Colonic mucosa (tissue), 4 donors: Measurements from ENCODE around the gene CTAGE1. TPM values are rescaled to one million over a fixed set of nuclear protein-coding genes. Genes with fewer than 3 reads are reported as not detected.

Experiments used
- DNase-seq: peaks from one replicate; pipeline ENCODE4 v3.0.0-alpha.2; 2020
- H3K27ac ChIP-seq: fragments of 200-600 bp; one replicate; pipeline ENCODE4 v1.8.0; 2021
- H3K27me3 ChIP-seq: fragments of 200-600 bp; one replicate; pipeline ENCODE4 v1.8.0; 2021
- H3K36me3 ChIP-seq: fragments of 200-600 bp; one replicate; pipeline ENCODE4 v1.8.0; 2021
- H3K4me1 ChIP-seq: fragments of 200-600 bp; one replicate; pipeline ENCODE4 v1.8.0; 2021; ENCODE audit warnings: mild to moderate bottlenecking
- H3K4me3 ChIP-seq: fragments of 200-600 bp; one replicate; pipeline ENCODE4 v1.8.0; 2021
- H3K9ac ChIP-seq, 2 donors: one replicate each; pipeline ENCODE4 v1.7.0; 2013; ENCODE audit warnings: control low read depth in 2 of 2, low read depth in 2 of 2, low read length in 2 of 2
- H3K9me3 ChIP-seq: fragments of 200-600 bp; one replicate; pipeline ENCODE4 v1.8.0; 2021
- CTCF ChIP-seq: fragments of 200-600 bp; IDR thresholded peaks from one replicate; pipeline ENCODE4 v1.8.0; 2022; ENCODE audit warnings: antibody characterized with exemption, mild to moderate bottlenecking
- intact Hi-C: fragments of 100-400 bp; cut with DNase I; formaldehyde crosslinking; loops from one replicate; pipeline ENCODE4 v1.14.1; 2022
- total RNA-seq, 2 donors: library from RNA; stranded (reverse); fragmentation: NEBNext Ultra II Directional in 1 of 2; extraction: Animal tissue kit (Norgen Biotek cat#: 25700) in 1 of 2; gene quantifications; one replicate each; pipeline ENCODE4 v1.2.1, GENCODE V29; 2021
- donor health status: healthy.
- donor health status: DM: no; HTN: no; CAD: no.
- donor health status: DM: no; HTN: no; CAD: no.

Gene CTAGE1
- total RNA-seq, 2 donors from 2014 or later, result not detected

GRCh38 chr18:22391407-22392345, 26.0 kb downstream of the CTAGE1 start:
- DNase-seq, result peak; percentile 78
- H3K27ac ChIP-seq, result peak overlapping the region; percentile 67
- H3K9ac ChIP-seq, result no peak overlapping the region
- no peaks in the 10 kb centered on the region for H3K36me3 ChIP-seq
- intact Hi-C loops, result no loop called here
- H3K27me3 ChIP-seq, result no peaks in the 10 kb centered on the region
- no peaks in the 10 kb centered on the region for H3K4me1 ChIP-seq
- H3K4me3 ChIP-seq, result no peak overlapping the region
- no peaks in the 10 kb centered on the region for H3K9me3 ChIP-seq
- TF ChIP-seq CTCF, result no peak

- H3K4me3 ChIP-seq, result no peak overlapping the region
- H3K9me3 ChIP-seq, result no peaks in the 10 kb centered on the region
- H3K27ac ChIP-seq, result no peak overlapping the region
- H3K36me3 ChIP-seq, result no peaks in the 10 kb centered on the region
- intact Hi-C loops, result no loop called here
- no peak overlapping the region for H3K9ac ChIP-seq
- TF ChIP-seq CTCF, result no peak
- no peaks in the 10 kb centered on the region for H3K27me3 ChIP-seq
- no peak for DNase-seq
- H3K4me1 ChIP-seq, result no peaks in the 10 kb centered on the region
These were observed 29.9 kb downstream of the CTAGE1 start for GRCh38 chr18:22387787-22388186.

- DNase-seq, result no peak
- no peak for TF ChIP-seq CTCF
- intact Hi-C loops, result no loop called here
- H3K9ac ChIP-seq, result no peak overlapping the region
- no peaks in the 10 kb centered on the region for H3K36me3 ChIP-seq
- H3K27ac ChIP-seq, result no peak overlapping the region
- H3K27me3 ChIP-seq, result no peaks in the 10 kb centered on the region
- no peaks in the 10 kb centered on the region for H3K9me3 ChIP-seq
- H3K4me1 ChIP-seq, result no peaks in the 10 kb centered on the region
- H3K4me3 ChIP-seq, result no peak overlapping the region
These were observed 30.4 kb downstream of the CTAGE1 start for GRCh38 chr18:22387364-22387763.

GRCh38 chr18:22385718-22386117, 32.0 kb downstream of the CTAGE1 start:
- DNase-seq, result no peak
- no peak overlapping the region for H3K9ac ChIP-seq
- H3K27ac ChIP-seq, result no peak overlapping the region
- H3K36me3 ChIP-seq, result no peaks in the 10 kb centered on the region
- H3K4me1 ChIP-seq, result no peaks in the 10 kb centered on the region
- no peak for TF ChIP-seq CTCF
- no peaks in the 10 kb centered on the region for H3K27me3 ChIP-seq
- intact Hi-C loops, result no loop called here
- H3K9me3 ChIP-seq, result no peaks in the 10 kb centered on the region
- H3K4me3 ChIP-seq, result no peak overlapping the region

- peak; percentile 50 for TF ChIP-seq CTCF
These were observed 38.9 kb downstream of the CTAGE1 start for GRCh38 chr18:22378672-22379282.

More at GRCh38 chr18:22378672-22379282, 38.9 kb downstream of the CTAGE1 start:
- Histone ChIP-seq H3K9ac (no peak overlapping the region), H3K27me3 (no peaks in the 10 kb centered on the region), H3K4me3 (no peak overlapping the region), H3K4me1 (no peaks in the 10 kb centered on the region), H3K36me3 (no peaks in the 10 kb centered on the region), H3K9me3 (no peaks in the 10 kb centered on the region), H3K27ac (no peak overlapping the region)
- peak; percentile 47 for DNase-seq
- intact Hi-C loops, result no loop called here
